Endothelial cell of umbilical vein (primary cell): ENCODE results near the gene CCZ1.
"Not testable (repeated sequence)": the region's sequence is repeated elsewhere in the genome, so short reads cannot be mapped to it uniquely, and the experiment has no call there.

Source experiments
- EZH2 ChIP-seq: IDR thresholded peaks from 2 replicates; pipeline ENCODE4 v1.6.1; 2012; ENCODE audit warnings: borderline replicate concordance, low read depth, mild to moderate bottlenecking, moderate library complexity, low read length, inconsistent platforms; ENCODE audit not compliant: severe bottlenecking
- FOS ChIP-seq: IDR thresholded peaks from 2 replicates; pipeline ENCODE4 v1.6.1; 2011; ENCODE audit warnings: mild to moderate bottlenecking, low read length, moderate library complexity, borderline replicate concordance; ENCODE audit not compliant: insufficient read depth
- MYC ChIP-seq: IDR thresholded peaks from one replicate; pipeline ENCODE4 v1.6.1; 2011; ENCODE audit warnings: mild to moderate bottlenecking, low read depth, low read length
- POLR2A ChIP-seq: IDR thresholded peaks from 2 replicates; pipeline ENCODE4 v1.6.1; 2012; ENCODE audit warnings: low read depth, mild to moderate bottlenecking, control low read depth, low read length
- POLR2AphosphoS5 ChIP-seq: IDR thresholded peaks from 2 replicates; pipeline ENCODE4 v1.6.1; 2012; ENCODE audit warnings: low read depth, mild to moderate bottlenecking, control low read depth, low read length, moderate library complexity; ENCODE audit not compliant: insufficient read depth
- TF ChIP-seq, protein P1 (sequence below), 2 donors: IDR thresholded peaks; 1 replicate in 1 of 2; 2 replicates in 1 of 2; pipeline ENCODE4 v1.5.1; 2011; ENCODE audit warnings: low read length in 2 of 2, mild to moderate bottlenecking in 2 of 2, moderate library complexity in 2 of 2, control low read depth in 1 of 2, inconsistent platforms in 1 of 2, low read depth in 1 of 2; ENCODE audit not compliant: insufficient read depth in 1 of 2; ENCODE audit errors: extremely low read depth in 1 of 2
- TF ChIP-seq, protein P2 (sequence below): IDR thresholded peaks from 2 replicates; pipeline ENCODE4 v1.6.1; 2011; ENCODE audit not compliant: insufficient read depth, insufficient read length

GRCh38 chr7:5880106-5880505 lies 18.4 kb upstream of the CCZ1 start:
- TF ChIP-seq, protein P1, sequence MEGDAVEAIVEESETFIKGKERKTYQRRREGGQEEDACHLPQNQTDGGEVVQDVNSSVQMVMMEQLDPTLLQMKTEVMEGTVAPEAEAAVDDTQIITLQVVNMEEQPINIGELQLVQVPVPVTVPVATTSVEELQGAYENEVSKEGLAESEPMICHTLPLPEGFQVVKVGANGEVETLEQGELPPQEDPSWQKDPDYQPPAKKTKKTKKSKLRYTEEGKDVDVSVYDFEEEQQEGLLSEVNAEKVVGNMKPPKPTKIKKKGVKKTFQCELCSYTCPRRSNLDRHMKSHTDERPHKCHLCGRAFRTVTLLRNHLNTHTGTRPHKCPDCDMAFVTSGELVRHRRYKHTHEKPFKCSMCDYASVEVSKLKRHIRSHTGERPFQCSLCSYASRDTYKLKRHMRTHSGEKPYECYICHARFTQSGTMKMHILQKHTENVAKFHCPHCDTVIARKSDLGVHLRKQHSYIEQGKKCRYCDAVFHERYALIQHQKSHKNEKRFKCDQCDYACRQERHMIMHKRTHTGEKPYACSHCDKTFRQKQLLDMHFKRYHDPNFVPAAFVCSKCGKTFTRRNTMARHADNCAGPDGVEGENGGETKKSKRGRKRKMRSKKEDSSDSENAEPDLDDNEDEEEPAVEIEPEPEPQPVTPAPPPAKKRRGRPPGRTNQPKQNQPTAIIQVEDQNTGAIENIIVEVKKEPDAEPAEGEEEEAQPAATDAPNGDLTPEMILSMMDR (IDR thresholded peaks at IDR 0.05; ENCODE audit: extremely low read depth in 1 of 2, insufficient read depth in 1 of 2, low read depth in 1 of 2, low read length in 2 of 2): not testable (repeated sequence)
- not testable (repeated sequence) for TF ChIP-seq EZH2, POLR2A, MYC, POLR2AphosphoS5, FOS
- TF ChIP-seq, protein P2, sequence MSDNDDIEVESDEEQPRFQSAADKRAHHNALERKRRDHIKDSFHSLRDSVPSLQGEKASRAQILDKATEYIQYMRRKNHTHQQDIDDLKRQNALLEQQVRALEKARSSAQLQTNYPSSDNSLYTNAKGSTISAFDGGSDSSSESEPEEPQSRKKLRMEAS: not testable (repeated sequence)
